A549 (cell line): ENCODE measurements around the gene LYST. TPM values are rescaled to one million over a fixed set of nuclear protein-coding genes. Genes with fewer than 3 reads are reported as not detected.

ENCODE experiments used
- ATAC-seq, 2 experiments: fragments of 200-7000 bp in 1 of 2; fragments of >200 bp in 1 of 2; cut with Nextera tagmentation in 1 of 2; cut with Tn5 transposase in 1 of 2; 3 replicates each; pipeline versions ENCODE4 v1.8.0 to v1.9.1; 2018 to 2020; ENCODE audit warnings: mild to moderate bottlenecking in 1 of 2, moderate library complexity in 1 of 2
- CTCF ChIA-PET: fragments of 300-600 bp; sonication (Branson Sonifier 250); formaldehyde crosslinking; extraction: SDS; loops from one replicate; lab custom pipeline; 2021; ENCODE audit warnings: antibody characterized with exemption, inconsistent platforms; lab: Yijun Ruan, JAX
- POLR2A ChIA-PET: fragments of 350-600 bp; formaldehyde crosslinking; extraction: SDS; loops from one replicate; lab custom pipeline; 2021; ENCODE audit warnings: antibody characterized with exemption, inconsistent platforms; lab: Yijun Ruan, JAX
- DNase-seq, 2 experiments: peaks; one replicate each; pipeline versions ENCODE4 v3.0.0 to v3.0.0-alpha.2; 2011 to 2016; ENCODE audit warnings: low read depth in 1 of 2, low spot score in 1 of 2
- FAIRE-seq: peaks from 2 replicates; lab custom pipeline; 2011; peaks lifted over from hg19 to GRCh38; lab: Jason Lieb, UNC
- H3K27ac ChIP-seq, 2 experiments: fragments of >200 bp; sonication (Bioruptor Twin); formaldehyde crosslinking; 3 replicates each; pipeline ENCODE4 v1.5.1; 2016 to 2017
- H3K4me1 ChIP-seq: fragments of >200 bp; sonication (Bioruptor Twin); formaldehyde crosslinking; 3 replicates; pipeline ENCODE4 v1.6.1; 2016
- H3K4me2 ChIP-seq: fragments of >200 bp; sonication (Bioruptor Twin); formaldehyde crosslinking; 3 replicates; pipeline ENCODE4 v1.6.1; 2016
- H3K4me3 ChIP-seq: fragments of >200 bp; sonication (Bioruptor Twin); formaldehyde crosslinking; 3 replicates; pipeline ENCODE4 v1.5.1; 2016
- H3K9me3 ChIP-seq: fragments of >200 bp; sonication (Bioruptor Twin); formaldehyde crosslinking; 3 replicates; pipeline ENCODE4 v1.6.1; 2016
- BHLHE40 ChIP-seq: IDR thresholded peaks from 2 replicates; pipeline ENCODE4 v1.6.1; 2012; ENCODE audit warnings: low read depth, low read length, inconsistent platforms
- CBX8 ChIP-seq: fragments of 200-600 bp; sonication (generic); IDR thresholded peaks from 2 replicates; pipeline ENCODE4 v1.6.1; 2016
- CEBPB ChIP-seq, 2 experiments: fragments of >200 bp in 1 of 2; sonication (Bioruptor Twin) in 1 of 2; formaldehyde crosslinking in 1 of 2; IDR thresholded peaks; 2 replicates each; pipeline ENCODE4 v1.6.1; 2012 to 2016
- CHD2 ChIP-seq: fragments of 150-350 bp; IDR thresholded peaks from 2 replicates; pipeline ENCODE4 v1.6.1; 2014; ENCODE audit warnings: low read length; ENCODE audit not compliant: partially characterized antibody
- CHD4 ChIP-seq: fragments of 200-600 bp; sonication (generic); IDR thresholded peaks from 2 replicates; pipeline ENCODE4 v1.6.1; 2016; ENCODE audit warnings: antibody characterized with exemption, mild to moderate bottlenecking, borderline replicate concordance
- EHMT2 ChIP-seq: fragments of 200-600 bp; sonication (generic); IDR thresholded peaks from 2 replicates; pipeline ENCODE4 v1.6.1; 2016; ENCODE audit warnings: antibody characterized with exemption, low read depth, mild to moderate bottlenecking, moderate library complexity
- EP300 ChIP-seq, 2 experiments: fragments of >200 bp; sonication (Bioruptor Twin); formaldehyde crosslinking; IDR thresholded peaks; 2 replicates in 1 of 2; 3 replicates in 1 of 2; pipeline ENCODE4 v1.6.1; 2016 to 2017
- ESRRA ChIP-seq: fragments of 150-350 bp; IDR thresholded peaks from 2 replicates; pipeline ENCODE4 v1.6.1; 2014; ENCODE audit warnings: mild to moderate bottlenecking, low read length, borderline replicate concordance
- FOSB ChIP-seq: fragments of 250-450 bp; sonication (Bioruptor Pico); IDR thresholded peaks from 2 replicates; pipeline ENCODE4 v1.5.0; 2020; ENCODE audit warnings: mild to moderate bottlenecking, moderate library complexity
- FOSL2 ChIP-seq, 2 experiments: fragments of 450-650 bp in 1 of 2; fragments of >200 bp in 1 of 2; sonication (Bioruptor Twin) in 1 of 2; formaldehyde crosslinking; IDR thresholded peaks; 2 replicates each; pipeline versions ENCODE4 v1.5.0 to v1.6.1; 2016 to 2020; ENCODE audit warnings: mild to moderate bottlenecking in 1 of 2, moderate library complexity in 1 of 2
- GATA3 ChIP-seq: IDR thresholded peaks from 2 replicates; pipeline ENCODE4 v1.6.1; 2012; ENCODE audit warnings: borderline replicate concordance
- HOXA7 ChIP-seq: fragments of 250-450 bp; sonication (Bioruptor Pico); IDR thresholded peaks from 2 replicates; pipeline ENCODE4 v1.5.0; 2020; ENCODE audit warnings: mild to moderate bottlenecking, moderate library complexity
- HOXB13 ChIP-seq: fragments of 250-450 bp; sonication (Bioruptor Pico); IDR thresholded peaks from 2 replicates; pipeline ENCODE4 v1.5.0; 2020; ENCODE audit warnings: low read depth, mild to moderate bottlenecking, moderate library complexity
- JUN ChIP-seq, 2 experiments: fragments of >200 bp; sonication (Bioruptor Twin); formaldehyde crosslinking; IDR thresholded peaks; 2 replicates in 1 of 2; 3 replicates in 1 of 2; pipeline ENCODE4 v1.6.1; 2016 to 2017
- JUNB ChIP-seq: fragments of >200 bp; sonication (Bioruptor Twin); formaldehyde crosslinking; IDR thresholded peaks from 2 replicates; pipeline ENCODE4 v1.6.1; 2016
- KDM1A ChIP-seq: fragments of 200-600 bp; sonication (generic); IDR thresholded peaks from 2 replicates; pipeline ENCODE4 v1.6.1; 2016; ENCODE audit warnings: low read depth, mild to moderate bottlenecking
- MAZ ChIP-seq: fragments of 150-350 bp; IDR thresholded peaks from 2 replicates; pipeline ENCODE4 v1.6.1; 2014; ENCODE audit warnings: antibody characterized with exemption, low read depth, low read length, borderline replicate concordance
- NFE2L2 ChIP-seq: fragments of 150-350 bp; conservative IDR thresholded peaks from 2 replicates; pipeline ENCODE4 v1.6.1; 2014; ENCODE audit warnings: low read length
- NR3C1 ChIP-seq: fragments of >200 bp; sonication (Bioruptor Twin); formaldehyde crosslinking; IDR thresholded peaks from 3 replicates; pipeline ENCODE4 v1.6.1; 2017
- POLR2A ChIP-seq: IDR thresholded peaks from 2 replicates; pipeline ENCODE4 v1.6.1; 2012; ENCODE audit warnings: mild to moderate bottlenecking, low read length
- RFX5 ChIP-seq: fragments of 450-650 bp; IDR thresholded peaks from 2 replicates; pipeline ENCODE4 v1.7.1; 2014; ENCODE audit warnings: antibody characterized with exemption, mild to moderate bottlenecking, moderate library complexity
- SMC3 ChIP-seq: fragments of >200 bp; sonication (Bioruptor Twin); formaldehyde crosslinking; IDR thresholded peaks from 3 replicates; pipeline ENCODE4 v1.6.1; 2018; ENCODE audit warnings: inconsistent platforms
- TFCP2L1 ChIP-seq: fragments of 250-450 bp; sonication (Bioruptor Pico); IDR thresholded peaks from 2 replicates; pipeline ENCODE4 v1.5.0; 2021; ENCODE audit warnings: mild to moderate bottlenecking
- ZNF302 ChIP-seq: fragments of 250-450 bp; sonication (Bioruptor Pico); IDR thresholded peaks from 2 replicates; pipeline ENCODE4 v1.9.0; 2021; ENCODE audit warnings: inconsistent platforms, mild to moderate bottlenecking, moderate library complexity
- WGBS: methylation state at CpG from one replicate; pipeline ENCODE4 v1.1.6; 2017; ENCODE audit errors: missing lambda C conversion rate; 5-methylcytosine and 5-hydroxymethylcytosine counted together
- polyA plus RNA-seq, 4 experiments: library from polyadenylated mRNA; depleted of rRNA in 3 of 4; stranded (reverse); fragments of >200 nt; fragmentation: RNase III in 1 of 4; extraction: RNeasy Plus Mini Kit Qiagen cat#74134 plus additional on column Dnase treatment in 1 of 4; gene quantifications; 2 replicates in 3 of 4; 3 replicates in 1 of 4; pipeline ENCODE4 v1.2.3, GENCODE V29; 2011 to 2017
- TF ChIP-seq, protein P1 (sequence below): IDR thresholded peaks from 2 replicates; pipeline ENCODE4 v1.6.1; 2012; ENCODE audit warnings: low read depth, borderline replicate concordance
- TF ChIP-seq, protein P2 (sequence below): fragments of 250-450 bp; sonication (Bioruptor Pico); IDR thresholded peaks from 2 replicates; pipeline ENCODE4 v1.5.0; 2021; ENCODE audit warnings: mild to moderate bottlenecking, moderate library complexity, borderline replicate concordance
- TF ChIP-seq, protein P3 (sequence below): fragments of 450-650 bp; IDR thresholded peaks from 2 replicates; pipeline ENCODE4 v1.6.1; 2014; ENCODE audit warnings: antibody characterized with exemption
- TF ChIP-seq, protein P4 (sequence below): IDR thresholded peaks from 2 replicates; pipeline ENCODE4 v1.6.1; 2012
- TF ChIP-seq, protein P5 (sequence below): fragments of >200 bp; sonication (Bioruptor Twin); formaldehyde crosslinking; IDR thresholded peaks from 3 replicates; pipeline ENCODE4 v1.6.1; 2016

The LYST gene
- polyA plus RNA-seq, 2 of the 4 experiments (the other 2 are of a cell fraction): 2.5 to 9.4 TPM

DNA sequence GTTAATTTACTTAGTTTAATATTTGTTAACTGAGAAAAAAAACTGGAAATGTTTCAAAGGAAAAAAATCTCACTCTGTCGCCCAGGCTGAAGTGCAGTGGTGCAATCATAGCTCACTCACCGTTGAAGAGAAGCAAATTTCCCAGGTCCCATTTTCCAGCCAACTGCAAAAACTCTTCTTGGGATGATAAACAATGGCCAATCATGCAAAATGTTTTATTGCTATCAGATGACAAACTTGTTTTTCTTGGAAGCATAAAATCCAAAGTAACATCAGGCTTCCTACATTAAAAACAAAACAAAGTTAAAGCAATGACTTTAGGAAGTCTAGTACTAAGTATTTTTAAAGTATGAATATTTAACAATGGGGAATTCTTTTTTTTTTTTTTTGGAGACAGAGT, 84.9 kb downstream of the LYST start:
- DNase-seq (no peak), ATAC-seq (no peak), FAIRE-seq (no peak)
- Histone ChIP-seq H3K4me1 (0 out of 3 replicates have a peak, but pooled peaks cover 5% of the 10 kb centered on the region), H3K4me3 (no peak overlapping the region), H3K27ac (no peak overlapping the region), H3K9me3 (no peaks in the 10 kb centered on the region), H3K4me2 (no peak overlapping the region)
- ChIA-PET CTCF (interaction anchor here (0.9 to 4.8 kb wide), 13 partner anchors 8 to 678 kb away, joined by 3 to 59 read pairs (median 6); partner anchors contain the start of gene B3GALNT2), POLR2A (no interaction called here)
- TF ChIP-seq JUNB: no peak
- TF ChIP-seq EP300 (IDR thresholded peaks at IDR 0.05): no peak
- TF ChIP-seq CHD2: no peak
- TF ChIP-seq POLR2A: no peak
- no peak for TF ChIP-seq RFX5
- no peak for TF ChIP-seq EHMT2
- TF ChIP-seq, protein P1, sequence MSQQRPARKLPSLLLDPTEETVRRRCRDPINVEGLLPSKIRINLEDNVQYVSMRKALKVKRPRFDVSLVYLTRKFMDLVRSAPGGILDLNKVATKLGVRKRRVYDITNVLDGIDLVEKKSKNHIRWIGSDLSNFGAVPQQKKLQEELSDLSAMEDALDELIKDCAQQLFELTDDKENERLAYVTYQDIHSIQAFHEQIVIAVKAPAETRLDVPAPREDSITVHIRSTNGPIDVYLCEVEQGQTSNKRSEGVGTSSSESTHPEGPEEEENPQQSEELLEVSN: no peak
- no peak for TF ChIP-seq SMC3
- 59% methylated on average over 2 of the region's 2 CpGs for WGBS

DNA sequence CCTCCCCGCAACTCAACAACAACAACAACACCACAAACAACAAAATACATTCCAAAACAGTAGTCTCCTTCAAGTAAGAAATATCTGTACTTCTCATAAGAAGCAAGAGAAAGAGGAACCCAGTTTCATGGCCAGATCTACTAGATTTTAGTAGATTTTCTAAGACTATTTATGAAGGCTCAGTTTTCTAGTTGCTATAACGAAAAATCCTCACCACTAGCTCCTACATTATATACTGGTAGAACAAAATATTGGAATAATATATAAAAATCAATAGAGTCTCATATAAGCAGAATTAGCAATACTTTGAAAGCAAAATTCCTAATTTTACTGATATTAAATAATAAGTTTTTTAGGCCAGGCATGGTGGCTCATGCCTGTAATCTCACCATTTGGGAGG, 86.9 kb downstream of the LYST start:
- ChIA-PET CTCF (interaction anchor here (1.1 kb wide), 1 partner anchor 192 kb away, joined by 4 read pairs; no protein-coding TSS in a partner anchor), POLR2A (no interaction called here)
- no peaks in the 10 kb centered on the region for H3K9me3 ChIP-seq
- no peak overlapping the region for H3K27ac ChIP-seq
- no peak for DNase-seq
- H3K4me1 ChIP-seq: 0 out of 3 replicates have a peak, but pooled peaks cover 5% of the 10 kb centered on the region
- ATAC-seq: no peak
- TF ChIP-seq NFE2L2 (no peak), KDM1A (no peak), FOSL2 (IDR thresholded peaks at IDR 0.05) (no peak), FOSL2 (CRISPR knock-in tag; IDR thresholded peaks at IDR 0.05) (no peak), EP300 (IDR thresholded peaks at IDR 0.05) (no peak), JUNB (no peak), HOXB13 (CRISPR knock-in tag) (no peak), CHD2 (no peak), CHD4 (no peak), BHLHE40 (no peak), JUN (IDR thresholded peaks at IDR 0.05) (no peak), HOXA7 (CRISPR knock-in tag) (no peak), CBX8 (no peak), NR3C1 (no peak), TFCP2L1 (CRISPR knock-in tag) (no peak)
- TF ChIP-seq, protein P2, sequence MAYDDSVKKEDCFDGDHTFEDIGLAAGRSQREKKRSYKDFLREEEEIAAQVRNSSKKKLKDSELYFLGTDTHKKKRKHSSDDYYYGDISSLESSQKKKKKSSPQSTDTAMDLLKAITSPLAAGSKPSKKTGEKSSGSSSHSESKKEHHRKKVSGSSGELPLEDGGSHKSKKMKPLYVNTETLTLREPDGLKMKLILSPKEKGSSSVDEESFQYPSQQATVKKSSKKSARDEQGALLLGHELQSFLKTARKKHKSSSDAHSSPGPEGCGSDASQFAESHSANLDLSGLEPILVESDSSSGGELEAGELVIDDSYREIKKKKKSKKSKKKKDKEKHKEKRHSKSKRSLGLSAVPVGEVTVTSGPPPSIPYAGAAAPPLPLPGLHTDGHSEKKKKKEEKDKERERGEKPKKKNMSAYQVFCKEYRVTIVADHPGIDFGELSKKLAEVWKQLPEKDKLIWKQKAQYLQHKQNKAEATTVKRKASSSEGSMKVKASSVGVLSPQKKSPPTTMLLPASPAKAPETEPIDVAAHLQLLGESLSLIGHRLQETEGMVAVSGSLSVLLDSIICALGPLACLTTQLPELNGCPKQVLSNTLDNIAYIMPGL (CRISPR knock-in tag): no peak
- H3K4me3 ChIP-seq: no peak overlapping the region
- no peak overlapping the region for H3K4me2 ChIP-seq
- WGBS: 93% methylated on average over 2 of the region's 2 CpGs
- FAIRE-seq: no peak

DNA sequence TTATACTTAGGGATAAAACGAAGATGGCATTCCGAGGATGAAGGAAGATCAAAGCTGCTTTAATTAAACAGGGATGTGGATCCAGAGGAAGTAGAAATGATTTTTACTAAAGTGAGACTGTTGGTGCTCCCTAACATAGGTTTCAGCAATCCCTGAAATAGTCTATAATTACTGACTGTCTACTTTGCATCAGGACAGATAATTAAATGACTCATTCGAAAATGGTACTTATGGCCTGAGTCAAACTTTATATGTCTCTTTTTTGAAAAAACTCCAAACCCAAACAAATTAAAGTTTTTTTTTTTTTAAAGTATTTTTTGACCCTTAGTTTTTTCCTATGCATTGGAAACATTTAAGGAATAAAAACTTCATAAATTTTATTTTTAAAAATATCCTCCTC, 90.3 kb downstream of the LYST start:
- no peak for TF ChIP-seq ESRRA
- TF ChIP-seq TFCP2L1 (CRISPR knock-in tag): no peak
- TF ChIP-seq GATA3: no peak
- no peak for TF ChIP-seq CBX8
- TF ChIP-seq, protein P2 (CRISPR knock-in tag): no peak
- TF ChIP-seq, protein P3, sequence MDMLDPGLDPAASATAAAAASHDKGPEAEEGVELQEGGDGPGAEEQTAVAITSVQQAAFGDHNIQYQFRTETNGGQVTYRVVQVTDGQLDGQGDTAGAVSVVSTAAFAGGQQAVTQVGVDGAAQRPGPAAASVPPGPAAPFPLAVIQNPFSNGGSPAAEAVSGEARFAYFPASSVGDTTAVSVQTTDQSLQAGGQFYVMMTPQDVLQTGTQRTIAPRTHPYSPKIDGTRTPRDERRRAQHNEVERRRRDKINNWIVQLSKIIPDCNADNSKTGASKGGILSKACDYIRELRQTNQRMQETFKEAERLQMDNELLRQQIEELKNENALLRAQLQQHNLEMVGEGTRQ: no peak
- no peak for TF ChIP-seq ZNF302 (CRISPR knock-in tag)
- TF ChIP-seq, protein P4, sequence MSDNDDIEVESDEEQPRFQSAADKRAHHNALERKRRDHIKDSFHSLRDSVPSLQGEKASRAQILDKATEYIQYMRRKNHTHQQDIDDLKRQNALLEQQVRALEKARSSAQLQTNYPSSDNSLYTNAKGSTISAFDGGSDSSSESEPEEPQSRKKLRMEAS: no peak
- TF ChIP-seq, protein P5, sequence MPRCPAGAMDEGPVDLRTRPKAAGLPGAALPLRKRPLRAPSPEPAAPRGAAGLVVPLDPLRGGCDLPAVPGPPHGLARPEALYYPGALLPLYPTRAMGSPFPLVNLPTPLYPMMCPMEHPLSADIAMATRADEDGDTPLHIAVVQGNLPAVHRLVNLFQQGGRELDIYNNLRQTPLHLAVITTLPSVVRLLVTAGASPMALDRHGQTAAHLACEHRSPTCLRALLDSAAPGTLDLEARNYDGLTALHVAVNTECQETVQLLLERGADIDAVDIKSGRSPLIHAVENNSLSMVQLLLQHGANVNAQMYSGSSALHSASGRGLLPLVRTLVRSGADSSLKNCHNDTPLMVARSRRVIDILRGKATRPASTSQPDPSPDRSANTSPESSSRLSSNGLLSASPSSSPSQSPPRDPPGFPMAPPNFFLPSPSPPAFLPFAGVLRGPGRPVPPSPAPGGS: no peak
- TF ChIP-seq FOSB (CRISPR knock-in tag): no peak
- no peak for TF ChIP-seq NFE2L2
- no peak for TF ChIP-seq EP300 (IDR thresholded peaks at IDR 0.05)
- no peak for TF ChIP-seq CEBPB (IDR thresholded peaks at IDR 0.05)
- TF ChIP-seq MAZ: no peak
- no peak for TF ChIP-seq HOXA7 (CRISPR knock-in tag)
- Histone ChIP-seq H3K4me3 (no peak overlapping the region), H3K4me1 (no peaks in the 10 kb centered on the region), H3K9me3 (no peaks in the 10 kb centered on the region), H3K27ac (no peak overlapping the region), H3K4me2 (no peak overlapping the region)
- POLR2A ChIA-PET: no interaction called here
- no peak for DNase-seq
- 81% methylated on average over 3 of the region's 3 CpGs for WGBS
- FAIRE-seq: no peak
- CTCF ChIA-PET: interaction anchor here (1.0 to 2.7 kb wide), 3 partner anchors 12 to 262 kb away, joined by 3 to 10 read pairs (median 7); no protein-coding TSS in a partner anchor
- no peak for ATAC-seq
